SK-N-SH (cell line): Measurements from ENCODE around the gene POP7.

Experiments used
- TAF1 ChIP-seq: IDR thresholded peaks from 2 replicates; pipeline ENCODE4 v1.6.1; 2012; ENCODE audit warnings: low read depth, mild to moderate bottlenecking, low read length, moderate library complexity, borderline replicate concordance
- TF ChIP-seq, protein P1 (sequence below): fragments of 200-600 bp; sonication (generic); IDR thresholded peaks from 2 replicates; pipeline ENCODE4 v1.6.1; 2017; ENCODE audit warnings: antibody characterized with exemption, mild to moderate bottlenecking, moderate library complexity

DNA sequence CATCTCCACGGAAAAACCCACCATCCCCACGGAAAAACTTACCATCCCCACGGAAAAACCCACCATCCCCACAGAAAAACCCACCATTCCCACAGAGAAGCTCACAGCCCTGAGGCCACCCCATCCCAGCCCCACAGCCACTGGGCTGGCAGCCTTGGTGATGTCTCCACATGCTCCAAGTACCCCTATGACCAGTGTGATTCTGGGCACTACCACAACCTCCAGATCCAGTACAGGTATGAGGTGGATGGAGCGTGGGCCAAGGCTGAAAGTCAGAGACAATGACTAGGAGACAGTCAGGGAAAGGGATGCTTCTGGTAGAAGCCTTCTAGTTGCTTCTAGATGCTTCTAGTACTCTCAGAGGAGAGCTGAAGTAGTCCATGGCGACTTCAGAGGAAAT, 47.1 kb downstream of the POP7 start:
- TF ChIP-seq, protein P1, sequence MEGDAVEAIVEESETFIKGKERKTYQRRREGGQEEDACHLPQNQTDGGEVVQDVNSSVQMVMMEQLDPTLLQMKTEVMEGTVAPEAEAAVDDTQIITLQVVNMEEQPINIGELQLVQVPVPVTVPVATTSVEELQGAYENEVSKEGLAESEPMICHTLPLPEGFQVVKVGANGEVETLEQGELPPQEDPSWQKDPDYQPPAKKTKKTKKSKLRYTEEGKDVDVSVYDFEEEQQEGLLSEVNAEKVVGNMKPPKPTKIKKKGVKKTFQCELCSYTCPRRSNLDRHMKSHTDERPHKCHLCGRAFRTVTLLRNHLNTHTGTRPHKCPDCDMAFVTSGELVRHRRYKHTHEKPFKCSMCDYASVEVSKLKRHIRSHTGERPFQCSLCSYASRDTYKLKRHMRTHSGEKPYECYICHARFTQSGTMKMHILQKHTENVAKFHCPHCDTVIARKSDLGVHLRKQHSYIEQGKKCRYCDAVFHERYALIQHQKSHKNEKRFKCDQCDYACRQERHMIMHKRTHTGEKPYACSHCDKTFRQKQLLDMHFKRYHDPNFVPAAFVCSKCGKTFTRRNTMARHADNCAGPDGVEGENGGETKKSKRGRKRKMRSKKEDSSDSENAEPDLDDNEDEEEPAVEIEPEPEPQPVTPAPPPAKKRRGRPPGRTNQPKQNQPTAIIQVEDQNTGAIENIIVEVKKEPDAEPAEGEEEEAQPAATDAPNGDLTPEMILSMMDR, result no peak
- TF ChIP-seq TAF1, result no peak
